Measurements from ENCODE around the gene PPIP5K2.

The PPIP5K2 gene

DNA sequence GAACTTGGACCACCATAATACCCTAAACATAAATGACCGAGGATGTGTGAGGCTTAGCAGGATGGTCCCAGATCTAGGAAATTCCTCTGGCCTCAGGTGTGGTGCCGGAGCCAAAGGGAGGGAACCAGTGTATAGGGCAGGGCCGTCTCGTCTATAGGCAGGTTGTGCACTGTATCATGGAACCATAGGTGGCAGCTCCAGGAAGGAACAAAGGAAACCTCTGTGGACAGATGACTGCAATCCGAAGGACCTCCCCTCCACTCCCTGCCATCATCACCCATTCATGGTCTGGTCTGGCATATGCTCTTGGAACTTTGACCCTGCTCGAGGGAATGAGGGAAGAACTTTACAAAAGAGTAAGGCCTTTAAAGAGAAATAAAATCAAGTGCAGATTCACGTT lies 135.6 kb downstream of the PPIP5K2 start:
- DNase-seq: no peak

DNA sequence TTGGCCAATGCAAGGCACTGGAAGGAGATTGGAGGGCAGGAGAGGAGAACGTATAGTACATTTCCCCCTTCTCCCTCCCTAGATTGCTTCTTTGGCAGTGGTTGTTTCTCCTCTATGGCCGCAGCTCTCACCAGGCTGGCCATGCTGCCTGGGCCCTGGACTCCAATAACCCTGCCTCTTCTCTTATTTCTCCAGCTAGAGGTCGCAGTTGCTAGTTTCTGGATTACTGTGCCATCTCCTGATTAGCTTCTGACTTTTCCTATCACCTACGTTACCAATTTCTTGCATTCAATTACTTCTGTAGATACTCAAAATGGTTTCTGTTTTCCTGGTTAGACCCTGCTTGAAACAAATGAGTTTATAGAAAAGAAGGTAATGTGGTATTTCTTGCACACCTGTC lies 136.1 kb downstream of the PPIP5K2 start:
- no peak for DNase-seq

DNA sequence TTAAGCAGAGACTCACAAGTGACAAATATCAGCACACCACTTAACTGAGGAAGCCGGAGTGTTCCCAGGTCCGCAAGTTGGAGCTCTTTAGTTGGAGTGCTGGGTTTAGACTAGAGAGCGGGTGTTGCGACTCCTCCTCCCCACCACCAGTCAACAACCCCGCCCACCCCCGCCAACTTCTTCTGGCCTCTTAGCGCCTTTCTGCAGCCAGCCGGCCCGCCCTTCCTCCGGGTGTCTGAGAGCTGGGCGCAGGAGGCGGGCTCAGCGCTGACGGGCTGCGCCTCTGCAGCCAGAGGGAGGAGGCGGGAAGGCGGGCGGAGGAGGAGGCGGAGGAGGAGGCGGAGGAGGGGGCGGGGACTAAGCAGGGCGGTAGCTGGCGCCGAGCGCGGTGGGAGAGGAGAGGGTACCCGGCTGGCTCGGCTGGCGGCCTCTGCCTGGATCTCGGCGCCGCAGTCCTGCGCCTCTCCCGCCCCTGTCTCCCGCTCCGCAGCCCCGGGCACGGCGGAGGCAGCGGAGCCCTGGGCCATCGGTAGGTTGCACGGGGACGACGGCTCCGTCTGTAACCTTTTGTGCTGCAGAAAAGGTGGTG lies 138.4 kb downstream of the PPIP5K2 start, which contains the start of gene MACIR:
Gene MACIR (plus strand): TSS at position 396 of the 589 bp plus-strand sequence. CDS start 17,157 bp downstream, outside the sequence.
- DNase-seq: peak; percentile 99

DNA sequence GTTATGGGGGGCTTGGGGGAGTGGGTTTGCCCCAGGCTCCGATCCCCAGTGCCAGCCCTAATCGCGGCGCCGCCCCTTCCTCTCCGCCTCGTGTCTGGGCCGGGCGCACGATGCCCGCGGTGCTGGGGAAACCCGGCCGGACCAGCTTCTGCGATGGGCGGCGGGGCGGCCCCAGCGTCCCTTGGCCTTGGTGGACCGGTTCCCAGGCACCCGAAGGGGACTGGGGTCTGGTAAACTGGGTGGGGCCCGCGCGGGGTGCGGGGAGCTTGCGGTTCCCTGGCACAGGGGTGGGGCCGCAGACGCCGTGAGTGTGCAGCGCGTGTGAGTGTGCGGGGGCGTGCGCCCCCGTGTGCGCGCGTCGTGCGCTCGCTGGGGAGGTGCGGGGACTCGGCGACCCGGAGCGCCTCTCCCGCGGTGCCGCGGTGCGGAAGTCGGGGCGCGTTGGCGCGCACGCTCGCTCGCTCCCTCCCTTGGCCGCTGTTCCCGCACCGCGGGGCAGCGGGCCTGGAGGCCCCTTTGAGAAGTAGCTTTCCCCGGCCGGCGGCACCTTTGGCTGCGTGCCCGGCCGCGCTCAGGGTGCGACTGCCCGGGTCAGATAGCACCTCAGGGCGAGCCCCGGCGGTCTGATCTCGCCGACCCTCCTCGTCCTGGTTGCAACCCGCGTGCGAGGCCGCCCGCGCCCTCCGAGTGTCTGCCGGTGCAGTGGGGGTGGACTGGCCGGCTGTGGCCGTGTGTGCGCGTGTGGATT lies 139.0 kb downstream of the PPIP5K2 start:
- DNase-seq: peak; percentile 91

DNA sequence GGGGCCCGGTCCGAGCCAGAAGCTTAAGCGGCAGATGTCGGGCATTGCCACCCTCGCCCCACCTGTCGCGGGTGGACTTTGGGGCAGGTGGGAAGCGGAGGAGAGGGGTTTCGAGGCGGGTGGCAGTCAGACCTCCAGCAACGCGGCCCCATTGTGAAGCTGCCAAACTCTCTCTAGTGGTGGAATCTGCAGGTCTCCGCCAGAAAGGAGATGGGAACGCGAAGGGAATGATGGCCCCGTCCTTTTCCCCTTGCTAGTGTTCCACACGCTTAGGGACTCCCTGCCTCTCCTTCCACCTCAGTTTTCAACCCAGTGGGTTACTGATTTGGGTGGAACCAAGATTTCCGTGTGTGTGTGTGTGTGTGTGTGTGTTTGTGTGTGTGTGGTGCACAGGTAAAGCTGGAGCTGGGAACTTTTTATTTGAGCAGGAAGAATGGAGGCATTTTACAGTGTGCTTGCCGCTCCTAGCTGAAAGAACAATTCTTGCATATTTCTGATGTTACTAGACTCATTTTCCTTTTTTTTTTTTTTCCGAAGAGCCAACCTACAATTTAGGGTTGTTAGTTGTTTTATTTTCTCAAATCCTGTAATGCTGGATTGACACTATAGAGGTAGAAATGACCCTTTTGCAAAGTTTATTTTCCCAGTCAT lies 139.7 kb downstream of the PPIP5K2 start:
- DNase-seq: peak; percentile 82

DNA sequence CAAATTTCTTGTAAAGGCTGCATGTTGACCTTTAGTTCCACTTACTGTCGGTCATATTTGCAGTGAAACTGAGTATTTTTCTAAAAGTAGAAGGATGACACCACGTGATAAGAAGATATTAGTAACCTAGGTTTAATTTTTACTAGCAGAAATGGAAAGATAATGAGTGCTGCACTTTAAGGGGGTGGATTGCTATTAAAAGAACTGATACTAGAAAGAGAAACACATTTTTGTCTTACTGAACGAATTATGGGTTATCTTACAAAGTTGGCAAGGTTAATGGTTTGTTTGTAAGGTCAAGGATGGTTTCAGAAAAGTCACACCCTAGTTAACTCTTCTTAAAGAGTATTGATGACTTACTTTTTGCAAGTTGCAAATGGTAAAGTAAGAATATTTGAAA lies 140.8 kb downstream of the PPIP5K2 start:
- no peak for DNase-seq

Measured in NCI-H69 (cell line).